LoVo (cell line): ENCODE measurements around the gene GIT2.
"Not testable (repeated sequence)": the region's sequence is repeated elsewhere in the genome, so short reads cannot be mapped to it uniquely, and the experiment has no call there.

Experiments used
- DNase-seq: peaks from one replicate; pipeline ENCODE4 v3.0.0-alpha.2; 2016; ENCODE audit warnings: low spot score

Gene GIT2

DNA sequence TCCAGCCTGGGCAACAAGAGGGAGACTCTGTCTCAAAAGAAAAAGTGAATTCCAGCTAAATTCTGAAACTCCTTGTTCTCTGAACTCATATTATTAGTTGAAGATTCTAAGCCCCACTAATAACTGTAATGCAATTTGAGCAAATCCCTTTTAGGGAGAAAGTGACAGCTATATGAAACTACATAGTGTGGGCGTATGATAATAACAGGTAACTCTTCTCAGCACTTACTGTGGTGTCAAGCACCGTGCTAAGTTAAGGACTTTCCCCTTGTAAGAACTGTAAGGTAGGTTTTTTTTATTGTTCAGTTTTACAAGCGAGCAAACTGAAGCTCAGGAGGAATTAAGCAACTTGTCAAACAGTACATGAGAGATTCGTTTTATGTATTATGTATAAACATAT is 8.4 kb upstream of the GIT2 start:
- DNase-seq = no peak

DNA sequence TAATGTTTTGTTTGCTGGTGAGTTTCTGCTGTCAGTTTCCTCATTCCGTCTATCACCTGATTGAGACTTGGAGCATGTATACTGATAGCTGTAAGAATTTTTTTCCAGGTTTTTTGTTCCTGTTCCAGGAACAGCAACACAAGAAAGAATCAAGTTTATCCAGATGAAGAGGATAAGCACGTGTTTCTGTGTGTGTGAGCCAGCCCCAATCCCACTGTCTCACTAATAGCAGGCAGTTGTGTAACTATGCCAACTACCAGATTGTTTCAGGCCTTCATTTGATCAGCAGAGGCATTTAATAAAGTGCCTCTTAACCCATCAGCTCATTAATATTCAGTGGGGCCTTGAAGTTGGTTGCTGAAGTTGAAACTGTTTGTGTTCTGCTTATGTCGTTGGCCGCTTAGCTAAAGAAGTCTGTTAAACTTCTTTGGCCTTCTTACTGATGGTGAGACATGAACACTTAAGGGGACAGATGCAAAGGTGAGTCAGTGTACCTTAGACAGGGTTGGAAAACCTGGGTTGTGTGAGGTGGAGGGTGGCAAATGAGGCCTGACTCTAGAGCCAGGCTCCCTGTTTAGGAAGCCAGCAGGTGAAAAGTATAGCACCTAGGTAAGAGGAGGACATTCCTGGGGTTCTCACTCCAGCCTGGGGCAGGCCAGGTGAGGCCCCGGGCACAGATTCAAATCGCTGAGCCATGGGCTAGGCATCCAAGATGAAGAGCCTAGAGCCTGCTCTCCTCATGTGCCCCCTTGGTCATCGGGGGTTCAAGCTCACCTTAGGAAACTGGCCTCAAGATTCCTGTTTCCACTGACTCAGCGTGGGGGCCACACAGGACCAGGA is 6.7 kb upstream of the GIT2 start:
- no peak for DNase-seq

DNA sequence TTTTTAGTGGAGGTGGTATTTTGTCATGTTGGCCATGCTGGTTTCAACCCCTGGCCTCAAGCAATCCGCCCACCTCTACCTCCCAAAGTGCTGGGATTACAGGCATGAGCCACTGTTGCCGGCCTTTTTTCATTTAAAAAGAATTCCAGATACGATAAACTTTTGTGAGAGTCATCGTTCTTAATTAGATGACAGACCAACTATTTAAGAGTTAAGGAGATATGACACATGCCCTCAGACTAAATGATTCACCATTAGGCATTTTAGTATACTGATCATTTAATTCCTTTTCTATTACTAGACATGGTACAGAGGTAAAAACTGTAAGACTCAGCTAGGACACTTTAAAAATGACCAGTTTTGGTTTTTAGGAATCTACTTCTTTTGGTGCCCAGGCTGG is 5.4 kb upstream of the GIT2 start:
- DNase-seq = no peak

DNA sequence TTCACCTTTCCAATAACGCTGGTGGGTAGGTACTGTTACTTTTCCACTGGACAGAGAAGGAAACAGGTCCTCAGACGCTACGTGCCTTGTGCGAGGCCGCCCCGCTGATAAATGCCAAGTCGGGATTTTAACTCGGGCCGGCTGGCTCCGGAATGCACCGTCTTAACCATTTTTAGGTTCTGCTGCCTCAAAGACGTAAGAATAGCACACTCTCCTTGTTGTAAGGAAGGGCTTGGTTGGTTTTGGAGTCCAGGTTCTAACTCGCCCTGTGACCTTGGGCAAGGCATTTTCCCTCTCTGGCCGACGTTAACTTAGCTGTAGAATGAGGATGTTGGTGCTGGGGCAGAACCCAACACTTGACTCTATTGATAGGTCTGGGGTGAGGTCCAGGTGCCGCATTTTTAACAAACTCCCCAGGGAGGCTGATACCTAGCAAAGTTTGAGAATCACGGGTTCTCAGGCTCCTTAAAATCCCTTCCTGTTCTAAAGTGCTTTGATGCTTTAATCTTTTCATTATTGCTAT is 3.9 kb upstream of the GIT2 start:
- peak; percentile 23 for DNase-seq

DNA sequence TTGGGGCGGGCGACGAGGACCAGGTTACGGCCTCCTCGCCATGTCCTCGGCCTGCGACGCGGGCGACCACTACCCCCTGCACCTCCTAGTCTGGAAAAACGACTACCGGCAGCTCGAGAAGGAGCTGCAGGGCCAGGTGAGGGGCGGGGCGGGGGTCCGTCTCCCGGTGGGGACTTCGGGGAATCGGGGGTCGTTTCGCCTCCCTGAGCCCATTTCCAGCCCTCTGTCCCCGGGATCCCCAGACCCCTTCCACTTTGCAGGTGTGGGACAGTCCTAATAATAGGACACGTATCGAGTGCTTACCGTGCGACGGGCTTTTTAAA is 3.4 kb upstream of the GIT2 start:
- no peak for DNase-seq

- DNase-seq = peak; percentile 96
These were observed 2.9 kb upstream of the GIT2 start, which contains the start of gene ANKRD13A for GRCh38 chr12:109998904-109999648. Gene ANKRD13A (plus strand): TSS chr12:109999430. CDS start chr12:109999689, 259 bp downstream.

DNA sequence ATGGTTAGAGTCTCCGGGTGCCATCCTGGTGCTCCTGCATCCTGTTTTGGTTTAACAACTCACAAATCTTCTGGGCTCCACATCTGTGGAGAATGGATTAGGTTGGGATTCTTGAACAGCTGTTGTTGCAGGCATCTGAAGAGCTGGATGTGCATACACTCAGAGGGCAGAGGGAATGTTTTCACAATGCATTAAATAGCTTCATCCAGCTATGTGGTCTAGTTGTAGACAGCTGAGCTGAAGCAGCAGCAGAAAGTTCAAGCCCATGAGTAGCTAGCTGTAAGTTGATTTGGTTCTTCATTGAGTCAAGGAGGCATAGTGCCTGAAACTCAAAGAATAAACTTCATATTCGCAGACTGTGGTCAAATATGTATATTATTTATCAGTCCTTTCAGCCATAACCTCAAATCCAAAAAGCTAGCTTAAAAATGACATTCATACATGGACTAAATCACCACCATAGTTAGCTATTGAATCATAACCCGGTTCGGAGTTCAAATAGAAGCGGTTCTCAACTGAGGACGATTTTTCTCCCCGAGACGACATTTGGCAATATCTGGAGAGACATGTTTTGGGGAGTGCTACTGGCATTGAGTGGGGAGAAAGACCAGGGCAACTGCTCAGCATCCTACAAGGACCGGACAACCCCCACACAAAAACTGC is 2.2 kb upstream of the GIT2 start:
- DNase-seq = no peak

DNA sequence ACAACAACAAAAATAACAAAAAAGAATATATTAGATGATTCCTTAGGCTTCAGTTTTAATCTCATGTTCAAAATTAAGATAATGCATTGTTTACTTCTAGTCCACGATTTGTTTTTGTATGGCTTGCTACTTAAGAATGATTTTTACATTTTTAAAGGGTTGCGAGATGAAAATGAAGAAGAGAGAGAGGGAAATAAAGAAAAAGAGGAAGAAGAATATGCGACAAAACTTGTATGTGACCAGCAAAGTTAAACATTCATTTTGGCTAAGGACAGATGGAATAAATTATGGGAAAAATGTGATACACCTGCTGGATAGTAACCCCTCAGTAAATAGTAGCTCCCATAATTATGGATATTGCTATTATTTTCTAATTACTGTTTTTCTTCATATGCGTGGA is 1.2 kb upstream of the GIT2 start:
- DNase-seq = no peak

DNA sequence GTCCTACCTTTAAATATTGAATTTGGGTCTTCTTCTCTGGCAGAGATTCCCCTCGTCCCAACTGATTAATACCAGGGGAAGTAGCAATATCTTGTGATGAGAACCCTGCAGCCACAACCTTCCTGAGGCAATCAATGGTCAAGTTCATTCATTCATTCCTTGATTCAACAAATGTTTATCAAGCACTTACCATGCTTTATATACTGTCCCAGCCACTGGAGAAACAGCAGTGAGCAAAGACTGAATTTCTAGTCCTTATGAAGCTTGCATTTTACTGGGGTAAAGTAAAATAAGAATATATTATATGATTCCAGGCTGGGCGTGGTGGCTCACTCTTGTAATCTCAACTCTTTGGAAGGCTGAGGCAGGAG is 300 bp upstream of the GIT2 start:
- no peak for DNase-seq

- DNase-seq = no peak
These were observed 845 bp downstream of the GIT2 start for GRCh38 chr12:109995361-109995685.

- DNase-seq = no peak
These were observed 1.6 kb downstream of the GIT2 start for GRCh38 chr12:109994401-109995175.

GRCh38 chr12:109993091-109993490 is 3.1 kb downstream of the GIT2 start:
- no peak for DNase-seq

GRCh38 chr12:109991586-109991985 is 4.6 kb downstream of the GIT2 start:
- DNase-seq = no peak

DNA sequence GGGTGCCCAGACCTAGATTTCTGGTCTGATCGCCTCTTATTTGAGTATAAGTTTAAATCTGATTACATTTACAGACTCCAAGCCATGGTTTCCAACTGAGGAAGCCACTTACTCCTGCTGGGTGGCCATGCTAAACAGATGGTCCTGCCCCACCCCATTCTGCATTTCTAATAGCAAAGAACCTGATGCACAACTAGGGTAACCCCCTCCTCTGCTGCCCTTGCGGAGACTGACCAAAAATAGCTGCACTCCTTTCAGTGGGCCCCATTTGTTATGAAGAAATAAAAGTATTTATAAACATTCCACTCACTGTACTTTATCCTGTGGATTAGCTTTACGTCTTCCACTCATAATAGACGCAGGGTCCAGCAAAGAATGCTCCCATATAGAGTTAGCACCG is 6.8 kb downstream of the GIT2 start:
- DNase-seq = no peak

DNA sequence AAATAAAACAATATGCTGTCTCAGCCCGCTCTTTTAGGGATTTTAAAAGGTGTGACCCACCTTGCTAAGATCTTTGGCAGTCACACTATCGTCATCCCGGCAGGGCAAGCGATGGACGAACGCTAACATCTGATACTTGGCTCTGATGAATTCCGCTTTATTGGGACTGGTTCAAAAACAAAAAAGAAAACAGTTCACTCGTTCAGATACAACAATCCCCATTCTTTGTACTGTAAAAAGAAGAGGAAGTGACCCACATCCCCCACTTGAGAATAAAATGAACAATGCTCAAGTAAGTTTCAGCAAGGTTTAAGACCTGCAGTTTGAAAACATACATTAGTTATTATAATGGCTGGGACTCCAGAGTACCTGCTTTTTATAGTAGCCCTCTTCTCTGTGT is 7.3 kb downstream of the GIT2 start:
- no peak for DNase-seq

DNA sequence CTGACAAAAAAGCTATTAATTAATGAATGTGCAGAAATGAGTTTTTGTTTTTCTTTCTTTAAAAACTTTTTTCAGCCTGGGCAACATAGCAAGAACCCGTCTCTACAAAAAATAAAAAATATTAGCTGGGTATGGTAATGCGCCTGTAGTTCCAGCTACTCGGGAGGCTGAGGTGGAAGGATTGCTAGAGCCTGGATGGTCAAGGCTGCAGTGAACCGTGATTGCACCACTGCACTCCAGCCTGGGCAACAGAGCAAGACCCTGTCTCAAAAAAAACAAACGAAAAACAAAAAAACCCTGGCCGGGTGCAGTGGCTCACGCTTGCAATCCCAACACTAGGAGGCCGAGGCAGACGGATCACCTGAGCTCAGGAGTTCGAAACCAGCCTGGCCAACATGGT is 7.9 kb downstream of the GIT2 start:
- no peak for DNase-seq

GRCh38 chr12:109987615-109988014 is 8.6 kb downstream of the GIT2 start:
- no peak for DNase-seq

GRCh38 chr12:109986236-109986635 is 9.9 kb downstream of the GIT2 start:
- DNase-seq = not testable (repeated sequence)

- no peak for DNase-seq
These were observed 12.6 kb downstream of the GIT2 start for GRCh38 chr12:109983432-109984142.

GRCh38 chr12:109982210-109982609 is 14.0 kb downstream of the GIT2 start:
- no peak for DNase-seq

DNA sequence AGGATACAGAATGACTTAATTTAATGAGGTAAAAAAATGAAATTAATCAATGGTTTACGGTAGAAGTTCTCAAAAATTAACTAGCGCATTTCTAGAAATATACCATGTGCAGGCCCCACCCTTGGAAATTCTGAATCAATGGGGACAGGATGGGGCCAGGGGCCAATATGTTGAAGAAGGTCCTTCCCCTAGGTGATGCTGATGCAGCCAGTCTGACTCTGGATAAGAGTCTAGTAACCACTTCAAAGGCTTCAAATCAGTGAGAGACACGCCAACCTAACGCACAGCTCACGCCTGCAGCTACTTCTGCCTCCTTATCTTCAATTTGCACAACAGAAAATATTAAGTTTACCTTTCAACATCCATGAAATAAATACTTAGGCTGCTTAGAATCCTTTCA is 14.9 kb downstream of the GIT2 start:
- DNase-seq = no peak

DNA sequence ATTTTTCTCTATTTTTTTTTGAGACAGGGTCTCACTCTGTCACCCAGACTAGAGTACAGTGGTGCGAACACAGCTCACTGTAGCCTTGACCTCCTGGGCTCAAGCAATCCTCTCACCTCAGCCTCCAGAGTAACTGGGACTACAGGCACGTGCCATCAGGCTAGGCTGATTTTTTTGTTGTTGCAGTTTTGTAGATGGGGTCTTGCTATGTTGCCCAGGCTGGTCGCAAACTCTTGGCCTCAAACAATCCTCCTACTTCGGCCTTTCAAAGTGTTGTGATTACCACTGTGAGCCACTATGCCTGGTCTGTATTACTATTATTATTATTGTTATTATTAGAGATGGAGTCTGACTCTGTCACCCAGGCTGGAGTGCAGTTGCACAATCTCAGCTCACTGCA is 23.3 kb downstream of the GIT2 start:
- DNase-seq = no peak
